Prostate gland (tissue), 2 donors: ENCODE measurements around the gene TMEM38A. TPM values are rescaled to one million over a fixed set of nuclear protein-coding genes. Genes with fewer than 3 reads are reported as not detected.
A peak's percentile ranks its signal among the peaks of the same experiment; 100 is the strongest.

ENCODE experiments used
- DNase-seq: peaks from one replicate; pipeline ENCODE4 v3.0.0-alpha.2; 2019; ENCODE audit warnings: low spot score
- H3K27ac ChIP-seq, 2 donors: fragments of 200-600 bp; sonication (generic); 2 replicates each; pipeline ENCODE4 v1.5.1; 2017 to 2019
- H3K27me3 ChIP-seq: fragments of 200-600 bp; sonication (generic); replicated peaks from 2 replicates; pipeline ENCODE4 v1.5.1; 2019; ENCODE audit not compliant: insufficient read depth
- H3K36me3 ChIP-seq, 2 donors: fragments of 200-600 bp; sonication (generic); 1 replicate in 1 of 2; 2 replicates in 1 of 2; pipeline versions ENCODE4 v1.5.1 to v1.8.1; 2017 to 2019
- H3K4me1 ChIP-seq: fragments of 200-600 bp; sonication (generic); replicated peaks from 2 replicates; pipeline ENCODE4 v1.5.1; 2019
- H3K4me3 ChIP-seq, 2 donors: fragments of 200-600 bp; sonication (generic); 2 replicates each; pipeline ENCODE4 v1.5.1; 2017 to 2019
- H3K9me3 ChIP-seq: fragments of 200-600 bp; sonication (generic); 2 replicates; pipeline ENCODE4 v1.5.1; 2017
- CTCF ChIP-seq, 4 experiments: fragments of 200-600 bp in 2 of 4; fragments of 450-650 bp in 2 of 4; sonication (generic) in 2 of 4; IDR thresholded peaks; 1 replicate in 3 of 4; 2 replicates in 1 of 4; pipeline ENCODE4 v1.5.1; 2016 to 2019; ENCODE audit warnings: antibody characterized with exemption in 4 of 4, mild to moderate bottlenecking in 2 of 4, moderate library complexity in 2 of 4
- POLR2A ChIP-seq: fragments of 450-650 bp; IDR thresholded peaks from one replicate; pipeline ENCODE4 v1.6.1; 2016; ENCODE audit warnings: antibody characterized with exemption, mild to moderate bottlenecking
- POLR2AphosphoS5 ChIP-seq: sonication (generic); formaldehyde crosslinking; IDR thresholded peaks from one replicate; pipeline ENCODE4 v1.6.1; 2017; ENCODE audit warnings: antibody characterized with exemption
- WGBS: methylation state at CpG from one replicate; pipeline ENCODE4 v1.1.5; 2018; 5-methylcytosine and 5-hydroxymethylcytosine counted together
- intact Hi-C: fragments of 100-400 bp; cut with DNase I; formaldehyde crosslinking; loops from one replicate; pipeline ENCODE4 v1.14.2; 2022
- total RNA-seq, 2 donors: library from RNA; depleted of rRNA; stranded (reverse); fragments of >200 nt; gene quantifications; one replicate each; pipeline ENCODE4 v1.1.0, GENCODE V29; 2016

TMEM38A gene
- total RNA-seq, 2 donors from 2014 or later, result 11.7 to 20.6 TPM

DNA sequence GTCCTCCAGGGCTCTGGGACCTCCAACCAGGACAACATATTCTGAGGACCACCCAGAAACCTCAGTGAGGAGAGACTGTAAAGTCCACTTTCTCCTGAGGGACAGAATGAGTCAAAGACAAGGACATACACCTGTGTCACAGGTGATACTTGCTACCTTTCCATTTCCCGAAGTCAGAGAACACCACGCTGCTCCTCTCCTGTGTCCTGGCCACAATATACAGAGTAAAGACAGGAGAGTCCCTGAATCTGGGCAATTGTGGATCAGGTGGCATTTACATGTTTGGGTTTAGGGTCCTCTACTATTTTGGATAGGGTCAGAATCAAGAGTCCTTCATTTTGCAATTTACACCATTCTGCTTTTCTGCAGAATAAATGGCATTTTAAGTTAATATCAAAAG, 37.9 kb upstream of the TMEM38A start:
- Histone ChIP-seq H3K9me3 (no peaks in the 10 kb centered on the region), H3K36me3 (no peaks in the 10 kb centered on the region), H3K27me3 (no peaks in the 10 kb centered on the region), H3K27ac (no peak overlapping the region), H3K4me3 (no peak overlapping the region), H3K4me1 (peaks cover 7% of the 10 kb centered on the region)
- no peak for DNase-seq
- TF ChIP-seq POLR2AphosphoS5 (no peak), POLR2A (no peak), CTCF (IDR thresholded peaks at IDR 0.05) (no peak)
- 94% methylated on average over 2 of the region's 2 CpGs for WGBS
- intact Hi-C loops, result no loop called here

- H3K4me3 ChIP-seq, result no peak overlapping the region
- intact Hi-C loops, result no loop called here
- 76% methylated on average over 6 of the region's 6 CpGs for WGBS
- H3K27ac ChIP-seq, result no peak overlapping the region
- H3K27me3 ChIP-seq, result no peaks in the 10 kb centered on the region
- DNase-seq, result no peak
- H3K36me3 ChIP-seq, result no peaks in the 10 kb centered on the region
- H3K9me3 ChIP-seq, result no peaks in the 10 kb centered on the region
- H3K4me1 ChIP-seq, result peaks cover 7% of the 10 kb centered on the region
- TF ChIP-seq POLR2A (no peak), CTCF (IDR thresholded peaks at IDR 0.05) (no peak), POLR2AphosphoS5 (no peak)
Measured at GRCh38 chr19:16623576-16623975, 37.4 kb upstream of the TMEM38A start.

- WGBS, result 79% methylated on average over 10 of the region's 10 CpGs
- TF ChIP-seq CTCF (IDR thresholded peaks at IDR 0.05) (no peak), POLR2A (no peak), POLR2AphosphoS5 (no peak)
- Histone ChIP-seq H3K36me3 (no peaks in the 10 kb centered on the region), H3K27me3 (no peaks in the 10 kb centered on the region), H3K4me1 (peaks cover 11% of the 10 kb centered on the region), H3K27ac (no peak overlapping the region), H3K4me3 (no peak overlapping the region), H3K9me3 (no peaks in the 10 kb centered on the region)
- intact Hi-C loops, result no loop called here
- no peak for DNase-seq
Measured at GRCh38 chr19:16624236-16624635, 36.7 kb upstream of the TMEM38A start.

- TF ChIP-seq CTCF (IDR thresholded peaks at IDR 0.05), result no peak
- TF ChIP-seq POLR2A, result no peak
- no peak for TF ChIP-seq POLR2AphosphoS5
- Histone ChIP-seq H3K27me3 (no peaks in the 10 kb centered on the region), H3K4me1 (peaks cover 8% of the 10 kb centered on the region), H3K9me3 (no peaks in the 10 kb centered on the region), H3K27ac (no peak overlapping the region), H3K4me3 (no peak overlapping the region), H3K36me3 (no peaks in the 10 kb centered on the region)
- intact Hi-C loops, result loop anchor here (5.0 kb wide), 1 partner anchor 53 kb away; the partner anchor contains the start of gene SLC35E1
- 59% methylated on average over 16 of the region's 16 CpGs for WGBS
- DNase-seq, result no peak
Measured at GRCh38 chr19:16625163-16625958, 35.6 kb upstream of the TMEM38A start.

DNA sequence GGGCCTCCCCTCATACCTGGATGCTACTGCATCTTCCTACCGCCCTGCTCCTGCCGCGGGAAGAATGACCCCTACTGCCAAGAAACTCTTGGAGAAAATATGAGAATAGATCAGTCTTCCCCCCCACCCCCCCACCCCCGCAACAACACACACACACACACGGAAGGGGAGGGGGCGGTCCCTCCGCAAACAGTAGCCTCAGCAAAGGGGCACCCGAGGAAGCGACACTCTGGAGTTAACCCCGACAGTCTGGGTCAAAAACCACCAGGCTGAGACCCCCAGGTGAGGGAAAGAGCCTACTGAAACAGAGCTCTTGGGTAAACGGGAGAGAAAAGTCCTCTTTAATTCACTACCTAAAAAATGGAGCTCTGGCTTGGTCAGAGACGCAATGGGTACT, 34.1 kb upstream of the TMEM38A start:
- Histone ChIP-seq H3K4me3 (peak overlapping the region; percentile 89 to 95), H3K36me3 (no peaks in the 10 kb centered on the region), H3K27me3 (no peaks in the 10 kb centered on the region), H3K9me3 (no peaks in the 10 kb centered on the region), H3K4me1 (peaks cover 8% of the 10 kb centered on the region), H3K27ac (peak overlapping the region; percentile 80 to 99)
- intact Hi-C loops, result loop anchor here (5.0 kb wide), 1 partner anchor 54 kb away; the partner anchor contains the start of gene SLC35E1
- DNase-seq, result no peak
- WGBS, result 2% methylated on average over 12 of the region's 12 CpGs
- TF ChIP-seq CTCF (IDR thresholded peaks at IDR 0.05) (no peak), POLR2AphosphoS5 (no peak), POLR2A (no peak)
